ENCODE measurements around the gene PTK6. TPM values are rescaled to one million over a fixed set of nuclear protein-coding genes. Genes with fewer than 3 reads are reported as not detected.
"Not testable (repeated sequence)": the region's sequence is repeated elsewhere in the genome, so short reads cannot be mapped to it uniquely, and the experiment has no call there.

Gene PTK6
- total and polyA plus RNA-seq, 2 donors (not counting 1 experiment from before 2014, with no cell fraction given) = 0.17 TPM; not detected in 1

DNA sequence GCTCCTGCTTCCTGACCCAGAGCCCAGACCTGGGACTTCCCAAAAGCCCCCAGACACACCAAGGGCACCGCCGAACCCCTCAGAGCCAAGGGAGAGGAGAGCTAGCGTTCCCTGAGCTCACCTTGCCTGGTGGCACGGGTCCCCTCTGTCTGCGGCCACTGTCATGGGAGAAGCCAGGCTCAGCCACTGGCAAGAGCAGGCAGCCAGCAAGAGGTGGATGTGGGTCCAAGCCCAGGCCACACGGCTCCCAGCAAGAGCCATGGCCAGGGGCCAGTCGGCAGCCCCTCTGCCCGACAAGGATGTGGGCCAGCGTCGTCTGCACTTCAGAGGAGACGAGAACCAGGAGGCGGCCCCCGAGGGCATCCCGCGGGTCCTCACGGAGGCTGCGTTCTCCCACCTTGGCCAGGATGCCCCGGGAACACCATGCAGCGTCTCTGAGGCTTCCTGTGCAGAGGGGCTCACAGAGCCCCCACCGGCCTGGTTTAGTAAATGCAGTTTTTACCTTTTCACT, 18.8 kb downstream of the PTK6 start:
- H4K20me1 ChIP-seq (ENCODE audit: control insufficient read depth, extremely low read depth, insufficient read depth, low read length) = no peaks in the 10 kb centered on the region
- H3K9ac ChIP-seq (ENCODE audit: insufficient read depth, low read length) = no peak overlapping the region
- no peak overlapping the region for H2AFZ ChIP-seq (ENCODE audit: low read length)
- TF ChIP-seq EZH2 (IDR thresholded peaks at IDR 0.05; ENCODE audit: low read length, missing control alignments) = no peak
- TF ChIP-seq, protein P1, sequence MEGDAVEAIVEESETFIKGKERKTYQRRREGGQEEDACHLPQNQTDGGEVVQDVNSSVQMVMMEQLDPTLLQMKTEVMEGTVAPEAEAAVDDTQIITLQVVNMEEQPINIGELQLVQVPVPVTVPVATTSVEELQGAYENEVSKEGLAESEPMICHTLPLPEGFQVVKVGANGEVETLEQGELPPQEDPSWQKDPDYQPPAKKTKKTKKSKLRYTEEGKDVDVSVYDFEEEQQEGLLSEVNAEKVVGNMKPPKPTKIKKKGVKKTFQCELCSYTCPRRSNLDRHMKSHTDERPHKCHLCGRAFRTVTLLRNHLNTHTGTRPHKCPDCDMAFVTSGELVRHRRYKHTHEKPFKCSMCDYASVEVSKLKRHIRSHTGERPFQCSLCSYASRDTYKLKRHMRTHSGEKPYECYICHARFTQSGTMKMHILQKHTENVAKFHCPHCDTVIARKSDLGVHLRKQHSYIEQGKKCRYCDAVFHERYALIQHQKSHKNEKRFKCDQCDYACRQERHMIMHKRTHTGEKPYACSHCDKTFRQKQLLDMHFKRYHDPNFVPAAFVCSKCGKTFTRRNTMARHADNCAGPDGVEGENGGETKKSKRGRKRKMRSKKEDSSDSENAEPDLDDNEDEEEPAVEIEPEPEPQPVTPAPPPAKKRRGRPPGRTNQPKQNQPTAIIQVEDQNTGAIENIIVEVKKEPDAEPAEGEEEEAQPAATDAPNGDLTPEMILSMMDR (conservative IDR thresholded peaks at IDR 0.05 in 1 of 2, IDR thresholded peaks at IDR 0.05 in 1 of 2; ENCODE audit: low read depth in 1 of 2, low read length in 2 of 2) = no peak
- no peaks in the 10 kb centered on the region for H3K27me3 ChIP-seq (ENCODE audit: control insufficient read depth, insufficient read depth, low read length)
- H3K27ac ChIP-seq (ENCODE audit: insufficient read depth, low read length) = no peak overlapping the region
- no peaks in the 10 kb centered on the region for H3K9me3 ChIP-seq (ENCODE audit: control insufficient read depth, insufficient read depth, low read depth, low read length)
- H3K4me3 ChIP-seq (replicated peaks in 1 of 4; ENCODE audit: control extremely low read depth in 1 of 4, insufficient read depth in 1 of 4, low read depth in 3 of 4, low read length in 4 of 4) = no peak overlapping the region
- H3K4me1 ChIP-seq (ENCODE audit: control insufficient read depth, extremely low read depth, insufficient read depth, low read length) = peaks cover 2% of the 10 kb centered on the region
- H3K4me2 ChIP-seq (ENCODE audit: extremely low read depth, insufficient read depth, low read length) = no peak overlapping the region
- peaks cover 14% of the 10 kb centered on the region for H3K79me2 ChIP-seq (ENCODE audit: control insufficient read depth, insufficient read depth, low read length)
- no peak for DNase-seq (ENCODE audit: low read depth in 2 of 2)
- H3K36me3 ChIP-seq (ENCODE audit: control insufficient read depth, insufficient read depth, low read length) = peaks cover 5% of the 10 kb centered on the region

DNA sequence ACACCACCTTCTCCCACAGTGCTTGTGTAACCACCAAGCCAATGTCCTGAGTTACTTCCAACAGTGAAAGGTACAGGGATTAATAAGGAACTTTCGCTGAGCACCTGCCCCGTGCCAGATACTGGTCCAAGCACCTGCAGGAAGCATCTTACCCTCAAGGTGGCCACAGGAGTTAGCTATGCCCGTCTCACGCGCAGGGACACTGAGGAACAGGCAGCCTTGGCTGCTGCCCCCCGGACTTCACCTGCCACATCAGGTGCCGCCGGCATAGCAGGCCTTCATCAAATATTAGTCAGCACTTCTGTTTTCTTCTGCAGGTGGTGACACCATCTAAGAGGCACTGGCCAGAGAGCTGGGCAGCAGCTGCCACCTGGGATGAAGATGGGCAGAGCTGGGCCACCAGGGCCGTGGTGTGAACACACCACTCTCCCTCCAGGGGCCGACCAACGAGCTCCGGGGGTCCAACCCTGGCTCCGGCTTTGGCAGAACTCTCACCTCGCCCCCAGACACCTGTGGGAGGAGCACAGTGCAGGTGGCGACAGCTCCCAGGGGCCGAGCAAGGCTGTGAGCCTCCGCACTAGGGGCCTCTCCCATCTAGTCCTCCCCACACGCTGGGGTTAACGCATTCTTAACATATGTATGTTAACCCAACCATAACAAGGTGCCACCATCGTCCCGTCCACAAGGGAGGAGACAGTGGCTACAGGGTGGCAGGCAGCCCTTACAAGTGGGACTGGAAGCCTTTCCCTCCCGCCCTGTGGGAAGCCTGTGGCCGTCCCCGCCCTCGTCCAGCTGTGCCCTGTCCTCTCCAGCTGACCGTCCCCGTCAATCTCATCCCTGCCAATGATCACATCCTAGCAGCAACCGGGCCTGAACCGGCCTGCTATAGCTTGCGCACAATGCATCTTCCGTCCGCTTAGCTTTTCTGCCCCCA, 19.5 kb downstream of the PTK6 start:
- Histone ChIP-seq H3K79me2 (ENCODE audit: control insufficient read depth, insufficient read depth, low read length) (peaks cover 14% of the 10 kb centered on the region), H3K36me3 (ENCODE audit: control insufficient read depth, insufficient read depth, low read length) (no peaks in the 10 kb centered on the region), H3K27ac (ENCODE audit: insufficient read depth, low read length) (no peak overlapping the region), H3K27me3 (ENCODE audit: control insufficient read depth, insufficient read depth, low read length) (no peaks in the 10 kb centered on the region), H3K4me1 (ENCODE audit: control insufficient read depth, extremely low read depth, insufficient read depth, low read length) (peaks cover 2% of the 10 kb centered on the region), H2AFZ (ENCODE audit: low read length) (no peak overlapping the region), H4K20me1 (ENCODE audit: control insufficient read depth, extremely low read depth, insufficient read depth, low read length) (no peaks in the 10 kb centered on the region), H3K4me3 (replicated peaks in 1 of 4; ENCODE audit: control extremely low read depth in 1 of 4, insufficient read depth in 1 of 4, low read depth in 3 of 4, low read length in 4 of 4) (no peak overlapping the region), H3K4me2 (ENCODE audit: extremely low read depth, insufficient read depth, low read length) (no peak overlapping the region), H3K9me3 (ENCODE audit: control insufficient read depth, insufficient read depth, low read depth, low read length) (no peaks in the 10 kb centered on the region), H3K9ac (ENCODE audit: insufficient read depth, low read length) (no peak overlapping the region)
- DNase-seq (ENCODE audit: low read depth in 2 of 2) = no peak
- TF ChIP-seq, protein P1 (conservative IDR thresholded peaks at IDR 0.05 in 1 of 2, IDR thresholded peaks at IDR 0.05 in 1 of 2; ENCODE audit: low read depth in 1 of 2, low read length in 2 of 2) = no peak

DNA sequence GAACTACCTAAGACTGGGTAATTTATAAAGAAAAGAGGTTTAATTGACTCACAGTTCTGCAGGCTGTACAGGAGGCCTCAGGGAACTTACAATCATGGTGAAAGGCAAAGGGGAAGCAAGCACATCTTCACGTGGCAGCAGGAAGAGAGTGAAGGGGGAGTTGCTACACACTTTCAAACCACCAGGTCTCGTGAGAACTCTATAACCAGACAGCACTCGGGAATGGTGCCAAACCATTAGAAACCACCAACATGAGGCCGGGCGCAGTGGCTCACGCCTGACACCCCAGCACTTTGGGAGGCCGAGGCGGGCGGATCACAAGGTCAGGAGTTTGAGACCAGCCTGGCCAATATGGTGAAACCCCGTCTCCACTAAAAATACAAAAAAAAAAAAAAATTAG, 22.7 kb downstream of the PTK6 start:
- H3K4me3 ChIP-seq (replicated peaks in 1 of 4; ENCODE audit: control extremely low read depth in 1 of 4, insufficient read depth in 1 of 4, low read depth in 3 of 4, low read length in 4 of 4); H2AFZ ChIP-seq (ENCODE audit: low read length); DNase-seq (ENCODE audit: low read depth in 2 of 2); H3K4me1 ChIP-seq (ENCODE audit: control insufficient read depth, extremely low read depth, insufficient read depth, low read length); H3K9me3 ChIP-seq (ENCODE audit: control insufficient read depth, insufficient read depth, low read depth, low read length); H4K20me1 ChIP-seq (ENCODE audit: control insufficient read depth, extremely low read depth, insufficient read depth, low read length); H3K36me3 ChIP-seq (ENCODE audit: control insufficient read depth, insufficient read depth, low read length); H3K79me2 ChIP-seq (ENCODE audit: control insufficient read depth, insufficient read depth, low read length); H3K27ac ChIP-seq (ENCODE audit: insufficient read depth, low read length); H3K9ac ChIP-seq (ENCODE audit: insufficient read depth, low read length); H3K4me2 ChIP-seq (ENCODE audit: extremely low read depth, insufficient read depth, low read length); H3K27me3 ChIP-seq (ENCODE audit: control insufficient read depth, insufficient read depth, low read length): not testable (repeated sequence)

All from fibroblast of lung (primary cell).